Activated CD8-positive, alpha-beta T cell treated with anti-CD3 and anti-CD28 coated beads for 36 hours (primary cell): ENCODE results near the gene SLC12A3. TPM values are rescaled to one million over a fixed set of nuclear protein-coding genes. Genes with fewer than 3 reads are reported as not detected.
A peak's percentile ranks its signal among the peaks of the same experiment; 100 is the strongest.

ENCODE experiments used
- ATAC-seq: fragments of 200-7000 bp; cut with Tn5 transposase; one replicate; pipeline ENCODE4 v1.10.0; 2021; ENCODE audit warnings: mild to moderate bottlenecking, moderate library complexity
- CTCF ChIA-PET: fragments of 350-600 bp; sonication (Branson Sonifier 250); formaldehyde crosslinking; loops from one replicate; lab custom pipeline; 2021; ENCODE audit warnings: antibody characterized with exemption; lab: Charles Lee
- POLR2A ChIA-PET: fragments of 350-600 bp; sonication (Branson Sonifier 250); formaldehyde crosslinking; loops from one replicate; lab custom pipeline; 2021; ENCODE audit warnings: antibody characterized with exemption; lab: Charles Lee
- DNase-seq: peaks from one replicate; pipeline ENCODE4 v3.0.0-alpha.2; 2020
- H3K27ac Mint-ChIP-seq: one replicate; pipeline ENCODE4 v1.8.0; 2021; ENCODE audit warnings: mild to moderate bottlenecking, mixed read lengths
- H3K27me3 Mint-ChIP-seq: one replicate; pipeline ENCODE4 v1.8.0; 2021; ENCODE audit warnings: mixed read lengths
- H3K36me3 Mint-ChIP-seq: one replicate; pipeline ENCODE4 v1.8.0; 2021; ENCODE audit warnings: low read depth, mixed read lengths
- H3K4me1 Mint-ChIP-seq: one replicate; pipeline ENCODE4 v1.8.0; 2021; ENCODE audit warnings: low read depth, mixed read lengths
- H3K4me3 Mint-ChIP-seq: one replicate; pipeline ENCODE4 v1.8.0; 2021; ENCODE audit warnings: mild to moderate bottlenecking, moderate library complexity, mixed read lengths
- H3K9me3 Mint-ChIP-seq: one replicate; pipeline ENCODE4 v1.8.0; 2021; ENCODE audit warnings: mixed read lengths
- intact Hi-C: fragments of 100-400 bp; cut with micrococcal nuclease; formaldehyde crosslinking; loops from one replicate; pipeline ENCODE4 v1.10.0; 2022
- total RNA-seq, 2 experiments: library from RNA; stranded (reverse); gene quantifications; one replicate each; pipeline ENCODE4 v1.2.3, GENCODE V29; 2021
- TF ChIP-seq, protein P1 (sequence below): fragments of 200-600 bp; IDR thresholded peaks from one replicate; pipeline ENCODE4 v1.8.0; 2022; ENCODE audit warnings: antibody characterized with exemption, mild to moderate bottlenecking

SLC12A3 gene
- total RNA-seq, 2 experiments from 2014 or later, result not detected

DNA sequence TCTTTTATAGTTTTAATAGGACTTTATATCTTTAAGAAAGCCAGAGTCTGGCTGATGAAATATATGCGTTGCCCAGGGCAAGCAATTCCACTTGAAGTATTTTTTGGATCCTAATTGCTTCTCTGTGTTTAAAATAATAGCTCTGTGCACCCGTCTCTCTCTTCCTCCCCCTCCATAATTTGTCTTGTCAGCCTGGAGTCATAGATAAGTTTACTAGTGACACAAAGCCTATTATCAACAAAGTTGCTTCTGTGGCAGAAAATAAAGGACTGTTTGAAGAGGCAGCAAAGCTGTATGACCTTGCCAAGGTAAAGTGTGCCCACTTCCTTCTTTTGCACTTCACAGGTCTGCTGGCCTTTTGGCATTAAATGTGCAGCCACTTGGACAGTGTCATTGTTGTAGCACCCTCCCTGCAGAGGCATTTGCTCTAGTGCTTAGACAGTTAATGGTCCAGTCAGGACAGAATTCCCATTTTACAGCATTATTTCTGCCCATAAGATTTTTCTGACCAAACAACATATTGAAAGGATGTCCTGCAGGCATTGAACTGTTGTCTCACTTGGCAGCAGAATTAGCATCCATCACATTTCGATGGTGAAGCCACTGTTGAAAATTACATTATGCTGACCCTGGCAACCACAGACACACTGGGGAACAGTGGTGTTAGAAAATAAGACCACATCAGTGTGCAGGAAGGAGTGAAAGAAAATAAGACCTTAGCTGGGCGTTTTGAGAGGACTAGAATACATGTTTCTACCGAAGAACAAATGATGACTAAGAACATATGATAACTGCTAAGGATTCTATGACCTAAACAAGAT is 28.4 kb upstream of the SLC12A3 start:
- H3K27me3 Mint-ChIP-seq, result no peaks in the 10 kb centered on the region
- H3K4me1 Mint-ChIP-seq, result peaks cover 13% of the 10 kb centered on the region
- intact Hi-C loops, result no loop called here
- POLR2A ChIA-PET, result interaction anchor here (0.9 kb wide), 1 partner anchor 10 kb away, joined by 4 read pairs; no protein-coding TSS in a partner anchor
- peak overlapping the region; percentile 25 for H3K27ac Mint-ChIP-seq
- H3K4me3 Mint-ChIP-seq, result no peak overlapping the region
- CTCF ChIA-PET, result interaction anchor here (0.7 to 1.4 kb wide), 3 partner anchors 9 to 114 kb away, joined by 3 read pairs; no protein-coding TSS in a partner anchor
- TF ChIP-seq, protein P1, sequence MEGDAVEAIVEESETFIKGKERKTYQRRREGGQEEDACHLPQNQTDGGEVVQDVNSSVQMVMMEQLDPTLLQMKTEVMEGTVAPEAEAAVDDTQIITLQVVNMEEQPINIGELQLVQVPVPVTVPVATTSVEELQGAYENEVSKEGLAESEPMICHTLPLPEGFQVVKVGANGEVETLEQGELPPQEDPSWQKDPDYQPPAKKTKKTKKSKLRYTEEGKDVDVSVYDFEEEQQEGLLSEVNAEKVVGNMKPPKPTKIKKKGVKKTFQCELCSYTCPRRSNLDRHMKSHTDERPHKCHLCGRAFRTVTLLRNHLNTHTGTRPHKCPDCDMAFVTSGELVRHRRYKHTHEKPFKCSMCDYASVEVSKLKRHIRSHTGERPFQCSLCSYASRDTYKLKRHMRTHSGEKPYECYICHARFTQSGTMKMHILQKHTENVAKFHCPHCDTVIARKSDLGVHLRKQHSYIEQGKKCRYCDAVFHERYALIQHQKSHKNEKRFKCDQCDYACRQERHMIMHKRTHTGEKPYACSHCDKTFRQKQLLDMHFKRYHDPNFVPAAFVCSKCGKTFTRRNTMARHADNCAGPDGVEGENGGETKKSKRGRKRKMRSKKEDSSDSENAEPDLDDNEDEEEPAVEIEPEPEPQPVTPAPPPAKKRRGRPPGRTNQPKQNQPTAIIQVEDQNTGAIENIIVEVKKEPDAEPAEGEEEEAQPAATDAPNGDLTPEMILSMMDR, result no peak
- DNase-seq, result no peak
- H3K36me3 Mint-ChIP-seq, result peaks cover 68% of the 10 kb centered on the region
- no peaks in the 10 kb centered on the region for H3K9me3 Mint-ChIP-seq
- no peak for ATAC-seq

DNA sequence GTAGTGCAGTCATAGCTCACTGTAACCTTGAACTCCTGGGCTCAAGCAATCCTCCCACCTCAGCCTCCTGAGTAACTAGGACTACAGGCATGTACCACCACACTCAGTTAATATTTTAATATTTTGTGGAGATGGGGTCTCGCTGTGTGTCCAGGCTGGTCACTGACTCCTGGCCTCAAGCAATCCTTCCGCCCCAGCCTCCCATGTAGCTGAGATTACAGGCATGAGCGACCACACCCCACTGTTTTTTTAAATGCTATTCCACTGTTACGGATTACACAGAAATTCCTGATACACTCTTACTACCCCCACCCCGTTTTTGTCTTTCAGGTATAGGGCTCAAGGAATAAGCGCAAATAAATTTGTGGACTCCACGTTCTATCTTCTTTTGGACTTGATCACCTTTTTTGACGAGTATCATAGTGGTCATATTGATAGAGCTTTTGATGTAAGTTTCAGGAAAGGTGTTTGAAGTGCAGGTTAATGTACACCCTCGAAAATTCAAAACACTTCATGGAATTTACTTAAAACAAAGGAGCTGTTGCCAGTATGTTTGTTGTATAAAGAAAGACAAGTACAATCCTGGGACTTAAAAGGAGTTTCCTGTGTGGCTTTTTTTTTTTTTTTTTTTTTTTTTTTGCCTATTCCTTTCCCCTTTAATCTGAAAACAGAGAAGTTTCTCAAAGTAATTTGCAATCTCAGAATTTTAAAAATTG is 26.2 kb upstream of the SLC12A3 start:
- intact Hi-C loops, result no loop called here
- Mint-ChIP-seq H3K4me1 (peaks cover 8% of the 10 kb centered on the region), H3K9me3 (no peaks in the 10 kb centered on the region), H3K27ac (no peak overlapping the region), H3K27me3 (no peaks in the 10 kb centered on the region), H3K36me3 (peaks cover 62% of the 10 kb centered on the region), H3K4me3 (no peak overlapping the region)
- TF ChIP-seq, protein P1, result no peak
- ChIA-PET POLR2A (no interaction called here), CTCF (interaction anchor here (1.2 to 2.9 kb wide), 5 partner anchors 13 to 126 kb away, joined by 3 to 10 read pairs (median 4); no protein-coding TSS in a partner anchor)
- DNase-seq, result no peak
- ATAC-seq, result no peak

DNA sequence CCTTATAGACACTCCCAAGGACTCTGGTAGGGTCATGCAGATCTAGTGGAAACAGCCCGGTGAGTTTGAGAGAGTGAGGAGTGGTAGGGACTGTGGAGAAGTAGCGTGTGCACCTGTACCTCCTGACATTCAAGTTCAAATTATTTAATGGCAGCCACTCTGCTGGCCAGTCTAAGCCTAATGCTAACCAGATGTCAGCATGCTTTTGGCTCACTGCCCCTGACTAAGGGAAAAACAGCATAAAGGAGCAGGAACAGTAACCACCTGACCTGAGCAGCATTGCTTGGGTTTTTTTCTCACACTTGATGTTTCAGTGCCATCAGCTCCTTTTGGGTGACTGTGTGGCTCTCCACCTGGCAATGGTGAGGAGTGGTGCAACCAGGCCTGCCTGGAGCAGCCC is 23.8 kb upstream of the SLC12A3 start:
- intact Hi-C loops, result no loop called here
- peaks cover 48% of the 10 kb centered on the region for H3K36me3 Mint-ChIP-seq
- ChIA-PET POLR2A (no interaction called here), CTCF (no interaction called here)
- ATAC-seq, result no peak
- H3K27me3 Mint-ChIP-seq, result no peaks in the 10 kb centered on the region
- DNase-seq, result no peak
- TF ChIP-seq, protein P1, result no peak
- H3K9me3 Mint-ChIP-seq, result no peaks in the 10 kb centered on the region
- H3K4me3 Mint-ChIP-seq, result no peak overlapping the region
- no peak overlapping the region for H3K27ac Mint-ChIP-seq
- H3K4me1 Mint-ChIP-seq, result peaks cover 8% of the 10 kb centered on the region

DNA sequence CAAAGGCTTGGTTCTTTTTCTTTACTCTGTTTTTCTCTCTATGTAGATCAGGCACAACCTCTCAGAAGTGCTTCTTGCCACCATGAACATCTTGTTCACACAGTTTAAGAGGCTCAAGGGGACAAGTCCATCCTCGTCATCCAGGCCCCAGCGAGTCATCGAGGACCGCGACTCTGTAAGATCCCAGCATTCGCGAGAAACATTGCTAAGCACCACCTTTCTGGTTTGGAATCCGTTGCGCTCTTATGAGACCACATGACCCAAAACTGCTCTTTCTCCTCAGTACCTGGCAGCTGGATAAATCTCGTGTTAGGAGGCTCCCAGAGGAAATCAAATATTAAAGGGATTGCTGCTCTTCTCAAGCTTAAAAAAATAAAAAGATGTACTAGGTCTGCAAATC is 23.3 kb upstream of the SLC12A3 start:
- no peaks in the 10 kb centered on the region for H3K27me3 Mint-ChIP-seq
- TF ChIP-seq, protein P1, result no peak
- peaks cover 43% of the 10 kb centered on the region for H3K36me3 Mint-ChIP-seq
- H3K4me1 Mint-ChIP-seq, result peaks cover 9% of the 10 kb centered on the region
- H3K27ac Mint-ChIP-seq, result no peak overlapping the region
- ChIA-PET POLR2A (no interaction called here), CTCF (interaction anchor here (0.9 to 1.2 kb wide), 3 partner anchors 12 to 27 kb away, joined by 3 read pairs; no protein-coding TSS in a partner anchor)
- no peaks in the 10 kb centered on the region for H3K9me3 Mint-ChIP-seq
- intact Hi-C loops, result no loop called here
- ATAC-seq, result no peak
- H3K4me3 Mint-ChIP-seq, result no peak overlapping the region
- DNase-seq, result no peak
